GM18526 (cell line): ENCODE measurements around the gene DACH2.

ENCODE experiments used
- POLR2A ChIP-seq: IDR thresholded peaks from 3 replicates; pipeline ENCODE4 v1.6.1; 2011; ENCODE audit not compliant: insufficient read length; ENCODE audit errors: extremely low read depth

Gene DACH2

GRCh38 chrX:86210772-86211171 lies 62.5 kb downstream of the DACH2 start:
- no peak for TF ChIP-seq POLR2A

- no peak for TF ChIP-seq POLR2A
Measured at GRCh38 chrX:86215260-86215659, 67.0 kb downstream of the DACH2 start.

- TF ChIP-seq POLR2A, result no peak
Measured at GRCh38 chrX:86237482-86237881, 89.2 kb downstream of the DACH2 start.

- no peak for TF ChIP-seq POLR2A
Measured at GRCh38 chrX:86241547-86241946, 93.3 kb downstream of the DACH2 start.

GRCh38 chrX:86263526-86263925 lies 115.3 kb downstream of the DACH2 start:
- no peak for TF ChIP-seq POLR2A

- no peak for TF ChIP-seq POLR2A
Measured at GRCh38 chrX:86295293-86295692, 147.0 kb downstream of the DACH2 start.

- no peak for TF ChIP-seq POLR2A
Measured at GRCh38 chrX:86322913-86323312, 174.7 kb downstream of the DACH2 start.

- no peak for TF ChIP-seq POLR2A
Measured at GRCh38 chrX:86329174-86329573, 180.9 kb downstream of the DACH2 start.

- TF ChIP-seq POLR2A, result no peak
Measured at GRCh38 chrX:86348669-86349068, 200.4 kb downstream of the DACH2 start.

- no peak for TF ChIP-seq POLR2A
Measured at GRCh38 chrX:86349115-86349514, 200.9 kb downstream of the DACH2 start.

GRCh38 chrX:86369847-86370630 lies 221.8 kb downstream of the DACH2 start:
- no peak for TF ChIP-seq POLR2A

GRCh38 chrX:86370927-86371326 lies 222.7 kb downstream of the DACH2 start:
- TF ChIP-seq POLR2A, result no peak

GRCh38 chrX:86379209-86379608 lies 231.0 kb downstream of the DACH2 start:
- TF ChIP-seq POLR2A, result no peak

GRCh38 chrX:86383681-86384540 lies 235.7 kb downstream of the DACH2 start:
- TF ChIP-seq POLR2A, result no peak

GRCh38 chrX:86407371-86407770 lies 259.1 kb downstream of the DACH2 start:
- TF ChIP-seq POLR2A, result no peak

GRCh38 chrX:86421771-86422170 lies 273.5 kb downstream of the DACH2 start:
- TF ChIP-seq POLR2A, result no peak
